Mesendoderm (in vitro differentiated cells): Measurements from ENCODE around the gene C1GALT1C1L.
"Not testable (repeated sequence)": the region's sequence is repeated elsewhere in the genome, so short reads cannot be mapped to it uniquely, and the experiment has no call there.

Experiments used
- DNase-seq: peaks from one replicate; pipeline ENCODE4 v3.0.0; 2013
- H2AK5ac ChIP-seq: 2 replicates; pipeline ENCODE4 v1.6.1; 2013; ENCODE audit warnings: low read length, inconsistent platforms
- H2BK120ac ChIP-seq: 2 replicates; pipeline ENCODE4 v1.6.1; 2013; ENCODE audit warnings: low read depth, mild to moderate bottlenecking, low read length, moderate library complexity, mixed read lengths
- H2BK15ac ChIP-seq: replicated peaks from 2 replicates; pipeline ENCODE4 v1.6.1; 2013; ENCODE audit warnings: low read depth, mild to moderate bottlenecking, moderate library complexity
- H2BK5ac ChIP-seq: 2 replicates; pipeline ENCODE4 v1.6.1; 2013; ENCODE audit warnings: low read length, inconsistent platforms
- H3K18ac ChIP-seq: 2 replicates; pipeline ENCODE4 v1.6.1; 2013; ENCODE audit warnings: mild to moderate bottlenecking, low read length, mixed read lengths
- H3K23ac ChIP-seq: one replicate; pipeline ENCODE4 v1.6.1; 2013; ENCODE audit warnings: low read length
- H3K27ac ChIP-seq: 2 replicates; pipeline ENCODE4 v1.5.1; 2013; ENCODE audit warnings: low read depth, mild to moderate bottlenecking, inconsistent platforms, low read length, moderate library complexity
- H3K27me3 ChIP-seq: 2 replicates; pipeline ENCODE4 v1.6.1; 2013; ENCODE audit warnings: low read length, control low read depth, mild to moderate bottlenecking, inconsistent platforms; ENCODE audit not compliant: insufficient read depth, poor library complexity
- H3K36me3 ChIP-seq: 2 replicates; pipeline ENCODE4 v1.6.1; 2013; ENCODE audit warnings: low read length, inconsistent platforms; ENCODE audit not compliant: control insufficient read depth, insufficient read depth
- H3K4ac ChIP-seq: one replicate; pipeline ENCODE4 v1.6.1; 2013; ENCODE audit warnings: low read depth, mild to moderate bottlenecking, low read length, moderate library complexity
- H3K4me1 ChIP-seq: 2 replicates; pipeline ENCODE4 v1.6.1; 2013; ENCODE audit warnings: low read depth, low read length, inconsistent platforms; ENCODE audit not compliant: control insufficient read depth
- H3K4me2 ChIP-seq: 2 replicates; pipeline ENCODE4 v1.6.1; 2013; ENCODE audit warnings: low read length
- H3K4me3 ChIP-seq: 2 replicates; pipeline ENCODE4 v1.5.1; 2013; ENCODE audit warnings: mild to moderate bottlenecking, low read length
- H3K56ac ChIP-seq: one replicate; pipeline ENCODE4 v1.6.1; 2013; ENCODE audit warnings: low read length
- H3K79me1 ChIP-seq: 2 replicates; pipeline ENCODE4 v1.6.1; 2013; ENCODE audit warnings: low read length, inconsistent platforms
- H3K79me2 ChIP-seq: 2 replicates; pipeline ENCODE4 v1.6.1; 2013; ENCODE audit warnings: mild to moderate bottlenecking, low read length; ENCODE audit not compliant: control insufficient read depth, insufficient read depth
- H3K9ac ChIP-seq: 2 replicates; pipeline ENCODE4 v1.6.1; 2013; ENCODE audit warnings: low read length, inconsistent platforms
- H4K5ac ChIP-seq: one replicate; pipeline ENCODE4 v1.6.1; 2013; ENCODE audit warnings: low read length
- H4K8ac ChIP-seq: one replicate; pipeline ENCODE4 v1.6.1; 2013; ENCODE audit warnings: low read depth, mild to moderate bottlenecking, control low read depth, low read length, moderate library complexity
- WGBS: extraction: QIAGEN DNeasy Blood & Tissue Kit; methylation state at CpG from one replicate; pipeline ENCODE4 v1.1.7; 2013; ENCODE audit warnings: low lambda C conversion rate, missing lambda C conversion rate; ENCODE audit not compliant: insufficient coverage; ENCODE audit errors: extremely low coverage; 5-methylcytosine and 5-hydroxymethylcytosine counted together

Gene C1GALT1C1L

DNA sequence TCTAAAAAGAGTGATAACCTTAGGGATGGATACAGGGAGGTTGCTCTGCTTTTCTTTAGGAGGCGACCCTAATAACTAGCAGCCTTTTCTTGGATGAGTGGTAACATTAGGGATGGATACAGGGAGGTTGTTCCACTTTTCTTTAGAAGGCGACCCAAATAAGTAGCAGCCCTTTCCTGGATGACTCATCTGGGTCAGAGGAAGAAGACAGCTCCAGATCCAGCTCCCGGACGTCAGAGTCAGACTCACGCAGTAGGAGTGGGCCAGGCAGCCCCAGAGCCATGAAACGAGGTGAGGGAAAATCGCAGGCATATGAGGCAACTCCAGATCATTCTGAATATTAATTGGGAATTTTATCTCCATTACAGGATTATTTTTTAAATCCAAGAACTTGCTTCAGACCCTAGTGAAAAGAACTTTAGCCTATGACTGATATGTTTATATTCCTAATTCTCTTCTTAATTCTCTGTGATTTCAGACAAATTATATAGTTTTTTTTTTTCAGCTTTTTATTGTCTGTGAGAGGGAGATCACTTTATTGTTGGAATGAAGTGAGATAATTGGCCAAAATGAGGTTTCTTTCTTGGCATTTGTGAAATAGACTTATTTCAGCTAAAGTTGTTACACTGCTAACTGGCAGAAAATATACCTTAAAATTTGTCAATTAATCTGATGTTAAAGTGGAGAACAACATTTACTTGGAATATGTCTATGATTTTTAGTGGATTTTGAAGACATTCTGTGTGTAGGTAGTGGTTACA, 31.2 kb upstream of the C1GALT1C1L start:
- H3K4ac ChIP-seq, result no peak overlapping the region
- WGBS, result no CpG with 5 or more reads among the region's 7 CpGs
- no peaks in the 10 kb centered on the region for H3K79me1 ChIP-seq
- H4K8ac ChIP-seq, result no peak overlapping the region
- no peak overlapping the region for H3K4me2 ChIP-seq
- no peak overlapping the region for H2BK120ac ChIP-seq
- no peak overlapping the region for H3K56ac ChIP-seq
- no peaks in the 10 kb centered on the region for H3K79me2 ChIP-seq
- no peak overlapping the region for H2AK5ac ChIP-seq
- H3K4me3 ChIP-seq, result no peak overlapping the region
- no peak overlapping the region for H2BK5ac ChIP-seq
- H2BK15ac ChIP-seq, result no peak overlapping the region
- DNase-seq, result no peak
- H3K27me3 ChIP-seq, result no peaks in the 10 kb centered on the region
- H3K9ac ChIP-seq, result no peak overlapping the region
- no peak overlapping the region for H4K5ac ChIP-seq
- no peak overlapping the region for H3K23ac ChIP-seq
- no peaks in the 10 kb centered on the region for H3K4me1 ChIP-seq
- H3K18ac ChIP-seq, result no peak overlapping the region
- no peak overlapping the region for H3K27ac ChIP-seq
- H3K36me3 ChIP-seq, result no peaks in the 10 kb centered on the region

- no peak overlapping the region for H2BK15ac ChIP-seq
- no peaks in the 10 kb centered on the region for H3K4me1 ChIP-seq
- no peak overlapping the region for H3K27ac ChIP-seq
- DNase-seq, result no peak
- H3K27me3 ChIP-seq, result no peaks in the 10 kb centered on the region
- no peak overlapping the region for H3K4me3 ChIP-seq
- no peak overlapping the region for H3K4me2 ChIP-seq
- no peak overlapping the region for H2BK120ac ChIP-seq
- no peak overlapping the region for H3K18ac ChIP-seq
- H4K8ac ChIP-seq, result no peak overlapping the region
- no peak overlapping the region for H4K5ac ChIP-seq
- H2AK5ac ChIP-seq, result no peak overlapping the region
- no peak overlapping the region for H3K4ac ChIP-seq
- H3K23ac ChIP-seq, result no peak overlapping the region
- no peaks in the 10 kb centered on the region for H3K36me3 ChIP-seq
- no peak overlapping the region for H3K9ac ChIP-seq
- H3K79me1 ChIP-seq, result no peaks in the 10 kb centered on the region
- H3K79me2 ChIP-seq, result no peaks in the 10 kb centered on the region
- no peak overlapping the region for H2BK5ac ChIP-seq
- H3K56ac ChIP-seq, result no peak overlapping the region
Measured at GRCh38 chr2:43701111-43701510, 24.9 kb upstream of the C1GALT1C1L start.

DNA sequence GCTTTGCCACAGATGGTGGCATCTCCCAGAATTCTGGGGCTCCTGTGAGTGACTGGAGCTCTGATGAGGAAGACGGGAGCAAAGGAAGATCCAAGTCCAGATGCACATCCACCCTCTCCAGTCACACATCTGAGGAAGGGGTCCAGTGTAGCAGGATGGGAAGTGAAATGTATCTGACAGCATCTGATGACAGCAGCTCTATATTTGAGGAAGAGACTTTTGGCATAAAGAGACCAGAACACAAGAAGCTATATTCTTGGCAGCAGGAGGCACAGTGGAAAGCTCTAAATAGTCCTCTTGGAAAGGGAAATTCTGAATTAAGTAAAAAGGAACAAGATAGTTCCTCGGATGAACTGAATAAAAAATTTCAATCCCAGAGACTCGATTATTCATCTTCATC, 23.5 kb upstream of the C1GALT1C1L start:
- Histone ChIP-seq H3K4ac (no peak overlapping the region), H3K4me2 (no peak overlapping the region), H3K36me3 (no peaks in the 10 kb centered on the region), H3K23ac (no peak overlapping the region), H3K79me1 (no peaks in the 10 kb centered on the region), H2BK120ac (no peak overlapping the region), H3K18ac (no peak overlapping the region), H3K9ac (no peak overlapping the region), H4K8ac (no peak overlapping the region), H3K4me3 (no peak overlapping the region), H4K5ac (no peak overlapping the region), H3K27me3 (no peaks in the 10 kb centered on the region), H2BK15ac (no peak overlapping the region), H2AK5ac (no peak overlapping the region), H3K79me2 (no peaks in the 10 kb centered on the region), H3K56ac (no peak overlapping the region), H2BK5ac (no peak overlapping the region), H3K4me1 (no peaks in the 10 kb centered on the region), H3K27ac (no peak overlapping the region)
- no CpG with 5 or more reads among the region's 3 CpGs for WGBS
- DNase-seq, result no peak

- not testable (repeated sequence) for H3K56ac ChIP-seq, H2BK120ac ChIP-seq, H4K5ac ChIP-seq, DNase-seq, H3K4me2 ChIP-seq, H3K23ac ChIP-seq, H3K79me1 ChIP-seq, H3K27ac ChIP-seq, H2BK15ac ChIP-seq, H2AK5ac ChIP-seq, H3K36me3 ChIP-seq, H3K79me2 ChIP-seq, H3K27me3 ChIP-seq, H3K4ac ChIP-seq, H4K8ac ChIP-seq, H3K18ac ChIP-seq, H2BK5ac ChIP-seq, H3K9ac ChIP-seq, H3K4me1 ChIP-seq, H3K4me3 ChIP-seq
- WGBS, result no CpG with 5 or more reads among the region's 6 CpGs
Measured at GRCh38 chr2:43698140-43698539, 21.9 kb upstream of the C1GALT1C1L start.

DNA sequence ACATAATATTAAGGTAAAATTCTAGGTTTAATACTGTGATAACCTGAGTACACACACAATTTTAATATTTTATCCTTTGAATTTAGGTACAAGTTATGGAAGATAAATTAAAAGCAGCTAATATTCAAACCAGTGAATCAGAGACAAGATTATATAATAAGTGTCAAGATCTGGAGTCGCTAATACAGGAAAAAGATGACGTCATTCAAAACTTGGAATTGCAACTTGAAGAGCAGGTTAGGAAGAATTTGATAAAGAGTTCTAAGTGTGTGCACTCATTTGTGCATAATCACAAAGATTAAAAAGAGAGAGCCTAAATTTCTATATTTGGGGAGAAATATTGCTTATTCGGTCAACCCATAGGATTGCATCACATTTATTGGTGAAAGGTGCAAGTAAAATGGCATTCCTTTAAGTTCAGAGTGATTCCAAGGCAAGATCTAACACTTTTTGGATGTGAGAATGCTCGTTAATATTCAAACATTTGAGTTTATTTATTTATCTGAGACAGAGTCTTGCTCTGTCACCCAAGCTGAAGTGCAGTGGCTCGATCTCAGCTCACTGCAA, 16.3 kb upstream of the C1GALT1C1L start:
- no peaks in the 10 kb centered on the region for H3K27me3 ChIP-seq
- H4K8ac ChIP-seq, result no peak overlapping the region
- no peak overlapping the region for H2BK120ac ChIP-seq
- WGBS, result no CpG with 5 or more reads among the region's 5 CpGs
- no peak for DNase-seq
- no peak overlapping the region for H2BK5ac ChIP-seq
- H3K18ac ChIP-seq, result no peak overlapping the region
- H3K4me1 ChIP-seq, result no peaks in the 10 kb centered on the region
- no peak overlapping the region for H3K4me2 ChIP-seq
- H4K5ac ChIP-seq, result no peak overlapping the region
- no peaks in the 10 kb centered on the region for H3K79me1 ChIP-seq
- no peak overlapping the region for H3K4ac ChIP-seq
- no peak overlapping the region for H3K4me3 ChIP-seq
- H3K9ac ChIP-seq, result no peak overlapping the region
- H3K23ac ChIP-seq, result no peak overlapping the region
- H3K27ac ChIP-seq, result no peak overlapping the region
- H3K36me3 ChIP-seq, result no peaks in the 10 kb centered on the region
- H2BK15ac ChIP-seq, result no peak overlapping the region
- H2AK5ac ChIP-seq, result no peak overlapping the region
- H3K56ac ChIP-seq, result no peak overlapping the region
- H3K79me2 ChIP-seq, result no peaks in the 10 kb centered on the region

GRCh38 chr2:43689999-43690398, 13.8 kb upstream of the C1GALT1C1L start:
- no peak overlapping the region for H3K9ac ChIP-seq
- H3K4me1 ChIP-seq, result no peaks in the 10 kb centered on the region
- H3K36me3 ChIP-seq, result no peaks in the 10 kb centered on the region
- H3K4me2 ChIP-seq, result no peak overlapping the region
- no peaks in the 10 kb centered on the region for H3K79me1 ChIP-seq
- WGBS, result no CpG with 5 or more reads among the region's 2 CpGs
- H3K4me3 ChIP-seq, result no peak overlapping the region
- no peak overlapping the region for H2BK120ac ChIP-seq
- H3K18ac ChIP-seq, result no peak overlapping the region
- H2BK15ac ChIP-seq, result no peak overlapping the region
- no peak overlapping the region for H4K5ac ChIP-seq
- no peak overlapping the region for H3K4ac ChIP-seq
- H4K8ac ChIP-seq, result no peak overlapping the region
- H2AK5ac ChIP-seq, result no peak overlapping the region
- no peak overlapping the region for H3K23ac ChIP-seq
- H3K56ac ChIP-seq, result no peak overlapping the region
- no peaks in the 10 kb centered on the region for H3K27me3 ChIP-seq
- H3K79me2 ChIP-seq, result no peaks in the 10 kb centered on the region
- no peak for DNase-seq
- H3K27ac ChIP-seq, result no peak overlapping the region
- H2BK5ac ChIP-seq, result no peak overlapping the region
